HepG2 (cell line): ENCODE data around the gene UCMA. TPM values are rescaled to one million over a fixed set of nuclear protein-coding genes. Genes with fewer than 3 reads are reported as not detected.

Experiments
- ATAC-seq: fragments of 200-7000 bp; cut with Tn5 transposase; 3 replicates; pipeline ENCODE4 v1.9.1; 2020; ENCODE audit warnings: mild to moderate bottlenecking, moderate library complexity
- BruUV-seq: library from RNA; stranded (reverse); fragments of 400-500 nt; replicated peaks from 2 replicates; lab custom pipeline; 2021; lab: Mats Ljungman, UMichigan
- CTCF ChIA-PET: fragments of 300-600 bp; formaldehyde crosslinking; extraction: SDS; loops from one replicate; lab custom pipeline; 2021; ENCODE audit warnings: low total read pairs, inconsistent platforms, low intra/inter-chr PET ratio; lab: Yijun Ruan, JAX
- POLR2A ChIA-PET: fragments of 350-600 bp; sonication (Branson Sonifier 250); formaldehyde crosslinking; loops from one replicate; lab custom pipeline; 2020; ENCODE audit warnings: antibody characterized with exemption, inconsistent platforms; lab: Yijun Ruan, JAX
- DNase-seq: peaks from one replicate; pipeline ENCODE4 v3.0.0-alpha.2; 2015; ENCODE audit warnings: low spot score
- FAIRE-seq: peaks from 3 replicates; lab custom pipeline; 2011; peaks lifted over from hg19 to GRCh38; lab: Jason Lieb, UNC
- H2AFZ ChIP-seq: one replicate; pipeline ENCODE4 v1.6.1; 2011; ENCODE audit warnings: low read length, inconsistent platforms
- H3K27ac ChIP-seq: fragments of 300-600 bp; 3 replicates; pipeline ENCODE4 v1.8.0; 2011; ENCODE audit warnings: mixed run types, mild to moderate bottlenecking, mixed read lengths, low read length, inconsistent platforms; ENCODE audit not compliant: insufficient read depth; ENCODE audit errors: extremely low read length
- H3K27me3 ChIP-seq, 2 experiments: fragments of 200-600 bp in 1 of 2; 2 replicates in 1 of 2; 3 replicates in 1 of 2; pipeline versions ENCODE4 v1.6.0 to v1.8.0; 2011; ENCODE audit warnings: low read length in 2 of 2, mild to moderate bottlenecking in 2 of 2, moderate library complexity in 2 of 2, inconsistent platforms in 1 of 2; ENCODE audit not compliant: insufficient read depth in 2 of 2, control insufficient read depth in 1 of 2
- H3K36me3 ChIP-seq, 2 experiments: fragments of 200-600 bp in 1 of 2; replicated peaks in 1 of 2; 2 replicates in 1 of 2; 3 replicates in 1 of 2; pipeline versions ENCODE4 v1.5.1 to v1.8.0; 2011; ENCODE audit warnings: low read length in 2 of 2, inconsistent platforms in 1 of 2; ENCODE audit not compliant: insufficient read depth in 2 of 2, control insufficient read depth in 1 of 2
- H3K4me1 ChIP-seq: 2 replicates; pipeline ENCODE4 v1.5.1; 2012; ENCODE audit warnings: low read length, inconsistent platforms; ENCODE audit not compliant: insufficient read depth
- H3K4me2 ChIP-seq: 2 replicates; pipeline ENCODE4 v1.6.0; 2011; ENCODE audit warnings: low read depth, low read length, inconsistent platforms
- H3K4me3 ChIP-seq, 3 experiments: fragments of 200-600 bp in 1 of 3; sonication (generic), shearing (Covaris generic) in 1 of 3; replicated peaks in 1 of 3; 2 replicates each; pipeline ENCODE4 v1.5.1; 2011 to 2016; ENCODE audit warnings: low read length in 3 of 3, inconsistent platforms in 2 of 3, low read depth in 2 of 3, mild to moderate bottlenecking in 2 of 3, control low read depth in 1 of 3, mixed read lengths in 1 of 3; ENCODE audit not compliant: insufficient read depth in 1 of 3
- H3K79me2 ChIP-seq: one replicate; pipeline ENCODE4 v1.6.1; 2011; ENCODE audit warnings: low read length, inconsistent platforms; ENCODE audit not compliant: insufficient read depth
- H3K9ac ChIP-seq: 2 replicates; pipeline ENCODE4 v1.6.0; 2011; ENCODE audit warnings: mild to moderate bottlenecking, low read depth, low read length, inconsistent platforms; ENCODE audit not compliant: insufficient read depth
- H3K9me3 ChIP-seq: 2 replicates; pipeline ENCODE4 v1.5.1; 2012; ENCODE audit warnings: mild to moderate bottlenecking, low read length
- H4K20me1 ChIP-seq: 2 replicates; pipeline ENCODE4 v1.6.0; 2011; ENCODE audit warnings: inconsistent platforms, mild to moderate bottlenecking, low read length, moderate library complexity; ENCODE audit not compliant: insufficient read depth
- ATF4 ChIP-seq, 2 experiments: fragments of 450-650 bp in 1 of 2; sonication (generic) in 1 of 2; formaldehyde crosslinking; IDR thresholded peaks; 2 replicates each; pipeline versions ENCODE4 v1.5.0 to v1.8.0; 2020 to 2022; ENCODE audit warnings: mild to moderate bottlenecking in 1 of 2, missing genetic modification reagents in 1 of 2
- CBX2 ChIP-seq, 2 experiments: fragments of 200-600 bp in 1 of 2; sonication (generic); formaldehyde crosslinking in 1 of 2; IDR thresholded peaks; 2 replicates each; pipeline versions ENCODE4 v1.7.0 to v1.8.1; 2018 to 2022; ENCODE audit warnings: low read depth in 2 of 2, low read length in 1 of 2, mild to moderate bottlenecking in 1 of 2, missing genetic modification reagents in 1 of 2
- ESRRA ChIP-seq: sonication (generic); formaldehyde crosslinking; IDR thresholded peaks from 2 replicates; pipeline ENCODE4 v1.5.1; 2020; ENCODE audit warnings: mild to moderate bottlenecking, low read depth, missing genetic modification reagents
- PBX2 ChIP-seq: IDR thresholded peaks from 2 replicates; pipeline ENCODE4 v1.6.1; 2016; ENCODE audit warnings: control low read depth
- SCMH1 ChIP-seq: sonication (generic); formaldehyde crosslinking; IDR thresholded peaks from 2 replicates; pipeline ENCODE4 v1.9.0; 2021; ENCODE audit warnings: missing genetic modification reagents, mild to moderate bottlenecking, borderline replicate concordance
- SNAPC4 ChIP-seq: sonication (generic); formaldehyde crosslinking; IDR thresholded peaks from 2 replicates; pipeline ENCODE4 v1.4.0; 2020; ENCODE audit warnings: mild to moderate bottlenecking, missing genetic modification reagents
- ZFP41 ChIP-seq: sonication (generic); formaldehyde crosslinking; IDR thresholded peaks from 2 replicates; pipeline ENCODE4 v1.4.0; 2020; ENCODE audit warnings: mild to moderate bottlenecking, missing genetic modification reagents, borderline replicate concordance
- WGBS: methylation state at CpG from one replicate; pipeline ENCODE4 v1.1.6; 2017; ENCODE audit warnings: low lambda C conversion rate; 5-methylcytosine and 5-hydroxymethylcytosine counted together
- in situ Hi-C: cut with HindIII; loops from 2 replicates; pipeline ENCODE4 v1.10.0; 2017; ENCODE audit warnings: low pct_unique_long_range_greater_than_20kb; ENCODE audit not compliant: extremely low pct_ligation_motif_present
- intact Hi-C: fragments of 100-400 bp; cut with micrococcal nuclease; formaldehyde crosslinking; loops from one replicate; pipeline ENCODE4 v1.10.0; 2022; ENCODE audit not compliant: unreplicated experiment
- polyA plus RNA-seq, 8 experiments: library from polyadenylated mRNA; depleted of rRNA in 3 of 8; stranded (reverse) in 7 of 8; unstranded in 1 of 8; fragments of >200 nt; fragmentation: Illumina TruSeq in 4 of 8; extraction: Trizol in 4 of 8; gene quantifications; 2 replicates each; pipeline versions ENCODE4 v1.2.1 to v1.2.3, GENCODE V29; 2011 to 2016; ENCODE audit warnings: low read depth in 4 of 8, missing spikeins in 1 of 8, mixed read lengths in 1 of 8; ENCODE audit not compliant: insufficient read depth in 1 of 8
- total RNA-seq, 5 experiments: library from RNA; depleted of rRNA; stranded (reverse); fragments of >200 nt; fragmentation: Illumina TruSeq; extraction: Trizol; gene quantifications; 2 replicates each; pipeline ENCODE4 v1.2.3, GENCODE V29; 2016; ENCODE audit warnings: low read depth in 1 of 5

The UCMA gene
- total and polyA plus RNA-seq, 2 of the 13 experiments (the other 11 are each of a cell fraction or from before 2014, with no cell fraction given), result not detected

- no peak overlapping the region for H3K4me3 ChIP-seq
- no peaks in the 10 kb centered on the region for H3K9me3 ChIP-seq
- no peak overlapping the region for H2AFZ ChIP-seq
- FAIRE-seq, result no peak
- no peak for ATAC-seq
- TF ChIP-seq PBX2 (CRISPR knock-in tag) (no peak), SNAPC4 (no peak), ZFP41 (no peak), CBX2 (IDR thresholded peaks at IDR 0.05; ENCODE audit: low read depth, low read length) (no peak), CBX2 (CRISPR knock-in tag; IDR thresholded peaks at IDR 0.05; ENCODE audit: low read depth) (no peak), SCMH1 (no peak), ATF4 (CRISPR knock-in tag; IDR thresholded peaks at IDR 0.05) (no peak), ESRRA (CRISPR knock-in tag) (no peak)
- TF ChIP-seq, all 625 proteins: peak for 0
- Histone ChIP-seq H3K9ac (no peak overlapping the region), H4K20me1 (no peaks in the 10 kb centered on the region), H3K36me3 (peaks cover 6 to 65% of the 10 kb centered on the region in 2 experiments), H3K4me1 (no peaks in the 10 kb centered on the region), H3K4me2 (no peak overlapping the region), H3K27ac (no peak overlapping the region), H3K79me2 (no peaks in the 10 kb centered on the region), H3K27me3 (no peaks in the 10 kb centered on the region)
- in situ Hi-C loops, result no loop called here
- intact Hi-C loops, result no loop called here
- POLR2A ChIA-PET, result no interaction called here
- CTCF ChIA-PET, result no interaction called here
- DNase-seq, result no peak
- no TSS peak for BruUV-seq
- 100% methylated on average over 4 of the region's 5 CpGs for WGBS
These were observed 49.3 kb downstream of the UCMA start for GRCh38 chr10:13184730-13185514.
